ENCODE data around the gene DLAT.
"Not testable (repeated sequence)": the region's sequence is repeated elsewhere in the genome, so short reads cannot be mapped to it uniquely, and the experiment has no call there.

GRCh38 chr11:112026784-112027410 is 1.7 kb downstream of the DLAT start:
- not testable (repeated sequence) for TF ChIP-seq POLR2AphosphoS5 (IDR thresholded peaks at IDR 0.05; ENCODE audit: low read depth, low read length); CTCF (IDR thresholded peaks at IDR 0.05); TCF7L2 (IDR thresholded peaks at IDR 0.05; ENCODE audit: low read depth, low read length); REST (IDR thresholded peaks at IDR 0.05; ENCODE audit: insufficient read depth in 1 of 2, low read depth in 2 of 2, low read length in 1 of 2); SIN3A (IDR thresholded peaks at IDR 0.05; ENCODE audit: borderline replicate concordance, insufficient read depth, low read depth, low read length)
